Lower leg skin (tissue), 3 donors: ENCODE data around the gene SLC24A1.

Experiments
- CTCF ChIP-seq, 3 donors: fragments of 450-650 bp; IDR thresholded peaks; one replicate each; pipeline ENCODE4 v1.5.1; 2016; ENCODE audit warnings: antibody characterized with exemption in 3 of 3, mild to moderate bottlenecking in 3 of 3, moderate library complexity in 2 of 3
- POLR2A ChIP-seq, 2 donors: fragments of 450-650 bp; IDR thresholded peaks; one replicate each; pipeline ENCODE4 v1.6.1; 2016 to 2017; ENCODE audit warnings: antibody characterized with exemption in 2 of 2, mild to moderate bottlenecking in 1 of 2, moderate library complexity in 1 of 2

- TF ChIP-seq CTCF (IDR thresholded peaks at IDR 0.05) (no peak), POLR2A (IDR thresholded peaks at IDR 0.05) (no peak)
Measured at GRCh38 chr15:65690778-65691177, 69.0 kb downstream of the SLC24A1 start.
